ES-I3 (cell line): ENCODE measurements around the gene GRHL3.

Experiments
- H3K36me3 ChIP-seq: 2 replicates; pipeline ENCODE4 v1.6.1; 2013; ENCODE audit warnings: mild to moderate bottlenecking, low read length, control low read depth, moderate library complexity; ENCODE audit not compliant: insufficient read depth
- H3K4me1 ChIP-seq: 2 replicates; pipeline ENCODE4 v1.6.1; 2013; ENCODE audit warnings: mild to moderate bottlenecking, control low read depth, low read length; ENCODE audit not compliant: insufficient read depth
- H3K9ac ChIP-seq: 2 replicates; pipeline ENCODE4 v1.6.1; 2013; ENCODE audit warnings: low read depth, mild to moderate bottlenecking, low read length, moderate library complexity
- H3K9me3 ChIP-seq: 2 replicates; pipeline ENCODE4 v1.6.1; 2013; ENCODE audit warnings: mild to moderate bottlenecking, low read length, moderate library complexity; ENCODE audit not compliant: control insufficient read depth, insufficient read depth

Gene GRHL3

GRCh38 chr1:24331961-24332673 lies 13.0 kb downstream of the GRHL3 start:
- Histone ChIP-seq H3K9me3 (no peaks in the 10 kb centered on the region), H3K4me1 (peaks cover 17% of the 10 kb centered on the region; the same call in 1 of the 2 replicates), H3K36me3 (no peaks in the 10 kb centered on the region), H3K9ac (no peak overlapping the region)

GRCh38 chr1:24336075-24336474 lies 16.9 kb downstream of the GRHL3 start:
- Histone ChIP-seq H3K9me3 (no peaks in the 10 kb centered on the region), H3K4me1 (peaks cover 22% of the 10 kb centered on the region), H3K9ac (no peak overlapping the region), H3K36me3 (no peaks in the 10 kb centered on the region)

GRCh38 chr1:24337455-24337854 lies 18.3 kb downstream of the GRHL3 start:
- no peaks in the 10 kb centered on the region for H3K36me3 ChIP-seq
- peaks cover 31% of the 10 kb centered on the region for H3K4me1 ChIP-seq
- H3K9me3 ChIP-seq = no peaks in the 10 kb centered on the region
- no peak overlapping the region for H3K9ac ChIP-seq

GRCh38 chr1:24338447-24338846 lies 19.3 kb downstream of the GRHL3 start:
- no peaks in the 10 kb centered on the region for H3K36me3 ChIP-seq

GRCh38 chr1:24339996-24340395 lies 20.8 kb downstream of the GRHL3 start:
- no peaks in the 10 kb centered on the region for H3K36me3 ChIP-seq
- H3K9me3 ChIP-seq = no peaks in the 10 kb centered on the region
- peaks cover 31% of the 10 kb centered on the region for H3K4me1 ChIP-seq
- no peak overlapping the region for H3K9ac ChIP-seq

More at GRCh38 chr1:24338447-24338846, 19.3 kb downstream of the GRHL3 start:
- Histone ChIP-seq H3K4me1 (peaks cover 31% of the 10 kb centered on the region), H3K9ac (no peak overlapping the region), H3K9me3 (no peaks in the 10 kb centered on the region)

GRCh38 chr1:24340770-24341169 lies 21.6 kb downstream of the GRHL3 start:
- no peaks in the 10 kb centered on the region for H3K36me3 ChIP-seq
- no peak overlapping the region for H3K9ac ChIP-seq
- peaks cover 31% of the 10 kb centered on the region for H3K4me1 ChIP-seq
- H3K9me3 ChIP-seq = no peaks in the 10 kb centered on the region

GRCh38 chr1:24341260-24341659 lies 22.1 kb downstream of the GRHL3 start:
- Histone ChIP-seq H3K9ac (no peak overlapping the region), H3K36me3 (no peaks in the 10 kb centered on the region), H3K9me3 (no peaks in the 10 kb centered on the region), H3K4me1 (peaks cover 31% of the 10 kb centered on the region)

- peaks cover 21% of the 10 kb centered on the region for H3K4me1 ChIP-seq
- no peak overlapping the region for H3K9ac ChIP-seq
- H3K9me3 ChIP-seq = no peaks in the 10 kb centered on the region
- H3K36me3 ChIP-seq = no peaks in the 10 kb centered on the region
Measured at GRCh38 chr1:24343412-24344089, 24.4 kb downstream of the GRHL3 start.

- no peak overlapping the region for H3K9ac ChIP-seq
- H3K9me3 ChIP-seq = no peaks in the 10 kb centered on the region
- peaks cover 19% of the 10 kb centered on the region for H3K4me1 ChIP-seq
- H3K36me3 ChIP-seq = no peaks in the 10 kb centered on the region
Measured at GRCh38 chr1:24344090-24344742, 25.1 kb downstream of the GRHL3 start.

GRCh38 chr1:24345334-24345733 lies 26.2 kb downstream of the GRHL3 start:
- Histone ChIP-seq H3K9me3 (no peaks in the 10 kb centered on the region), H3K4me1 (peaks cover 17% of the 10 kb centered on the region), H3K36me3 (no peaks in the 10 kb centered on the region)

GRCh38 chr1:24347159-24347934 lies 28.2 kb downstream of the GRHL3 start:
- no peak overlapping the region for H3K9ac ChIP-seq
- H3K9me3 ChIP-seq = no peaks in the 10 kb centered on the region
- H3K4me1 ChIP-seq = no peaks in the 10 kb centered on the region; the same call in 1 of the 2 replicates
- H3K36me3 ChIP-seq = no peaks in the 10 kb centered on the region

More at GRCh38 chr1:24345334-24345733, 26.2 kb downstream of the GRHL3 start:
- no peak overlapping the region for H3K9ac ChIP-seq

- Histone ChIP-seq H3K9me3 (no peaks in the 10 kb centered on the region), H3K9ac (no peak overlapping the region), H3K36me3 (no peaks in the 10 kb centered on the region), H3K4me1 (no peaks in the 10 kb centered on the region)
Measured at GRCh38 chr1:24348196-24348595, 29.0 kb downstream of the GRHL3 start.

- no peaks in the 10 kb centered on the region for H3K4me1 ChIP-seq
- no peak overlapping the region for H3K9ac ChIP-seq
- H3K36me3 ChIP-seq = no peaks in the 10 kb centered on the region
- no peaks in the 10 kb centered on the region for H3K9me3 ChIP-seq
Measured at GRCh38 chr1:24349891-24350290, 30.7 kb downstream of the GRHL3 start.

- no peaks in the 10 kb centered on the region for H3K9me3 ChIP-seq
- H3K4me1 ChIP-seq = no peaks in the 10 kb centered on the region
- no peaks in the 10 kb centered on the region for H3K36me3 ChIP-seq
- H3K9ac ChIP-seq = no peak overlapping the region
Measured at GRCh38 chr1:24351247-24351646, 32.1 kb downstream of the GRHL3 start.
